NCI-H2196 (cell line): ENCODE measurements around the gene CAB39L.

Experiments used
- DNase-seq: peaks from one replicate; lab custom pipeline; 2025; ENCODE audit not compliant: unreplicated experiment; lab: John Stamatoyannopoulos, UW

CAB39L gene

DNA sequence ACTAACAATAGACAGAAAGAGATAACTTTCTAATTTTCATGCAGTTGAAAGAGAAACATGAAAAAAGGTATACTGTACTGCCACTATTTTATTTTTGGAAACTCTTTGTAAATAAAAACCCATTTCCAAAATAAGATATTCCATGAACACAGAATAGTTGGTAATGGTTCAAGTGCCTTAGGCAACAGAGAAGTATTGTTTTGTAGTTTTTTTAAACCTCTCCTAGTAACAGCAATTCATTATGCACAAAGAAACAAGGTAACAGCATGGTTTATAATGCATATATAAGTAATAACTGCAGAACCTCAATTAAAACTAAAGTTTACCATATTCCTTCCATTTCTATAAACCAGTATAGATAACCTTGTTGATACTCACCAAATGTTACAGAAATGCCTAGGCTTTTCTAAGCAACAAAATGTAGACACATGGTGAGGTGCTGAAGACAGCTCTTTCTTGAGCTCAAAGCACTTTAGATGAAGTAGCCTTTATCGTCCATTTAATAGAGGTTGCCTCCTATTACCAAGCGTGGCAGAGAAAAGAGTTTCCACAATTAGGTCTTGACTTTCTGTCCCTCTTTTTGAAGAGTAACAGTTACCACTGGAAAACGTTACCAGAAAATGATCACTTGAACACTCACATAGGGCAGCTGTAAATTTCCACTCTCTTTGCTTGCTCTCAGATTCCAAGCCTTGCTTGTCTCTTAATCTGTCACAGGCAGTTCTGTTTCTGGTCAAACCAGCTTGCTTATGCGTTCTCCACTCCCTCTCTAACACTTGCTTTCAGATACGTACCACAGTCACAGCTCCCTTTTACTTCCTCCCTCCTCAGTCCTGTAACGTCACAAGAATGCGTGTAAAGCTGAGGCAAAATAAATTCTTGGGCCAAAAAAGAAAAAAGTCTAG is 42.9 kb downstream of the CAB39L start:
- DNase-seq = no peak

DNA sequence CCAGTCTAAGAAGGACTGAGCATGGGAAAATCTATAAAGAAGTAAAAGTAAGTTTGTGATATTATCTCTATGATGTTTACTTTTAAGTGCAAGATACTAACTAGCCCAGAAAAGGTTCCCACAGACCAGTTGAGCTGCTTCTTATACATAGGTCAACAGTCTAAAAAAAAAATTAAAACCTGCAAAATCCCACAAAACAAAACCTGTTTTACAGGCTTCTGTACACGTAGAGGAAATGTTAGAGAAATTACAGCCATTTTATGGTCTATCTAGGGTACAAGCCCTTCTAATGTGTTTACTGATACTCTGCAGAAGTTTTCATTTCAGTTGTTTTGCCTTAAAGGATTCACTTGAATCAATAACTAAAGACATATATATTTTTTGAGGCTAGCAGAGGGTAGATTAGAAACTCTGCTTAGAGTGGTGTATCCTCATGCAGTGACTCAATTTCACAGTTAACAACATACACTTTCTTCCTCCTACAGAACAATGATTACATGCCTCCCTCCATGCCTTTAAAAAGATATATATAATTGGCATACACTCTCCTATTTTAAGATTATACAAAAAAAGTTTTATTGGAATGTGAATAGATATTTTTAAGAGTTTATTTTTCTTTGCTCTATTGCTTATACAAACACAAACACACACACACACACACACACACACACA is 43.9 kb downstream of the CAB39L start:
- no peak for DNase-seq

DNA sequence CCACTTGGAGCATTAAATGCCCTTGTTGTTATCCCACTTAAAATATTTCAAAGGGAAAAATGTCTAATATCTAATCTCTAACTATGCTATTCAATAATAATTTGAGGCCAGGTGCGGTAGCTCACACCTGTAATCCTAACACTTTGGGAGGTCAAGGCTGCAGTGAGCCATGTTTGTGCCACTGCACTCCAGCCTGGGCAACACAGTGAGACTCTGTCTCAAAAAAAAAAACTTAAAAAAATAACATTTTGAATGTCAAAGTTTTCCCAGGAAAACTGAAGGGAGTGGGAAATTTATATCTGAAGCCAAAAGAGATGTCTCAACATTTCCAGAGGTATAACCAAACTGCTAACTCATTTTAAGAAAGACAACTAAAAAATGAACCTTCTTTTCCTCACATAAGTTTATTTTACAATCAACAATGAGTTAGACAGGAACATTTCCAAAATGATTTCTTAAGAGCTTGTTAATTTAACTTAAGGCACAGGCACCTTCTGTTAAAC is 47.9 kb downstream of the CAB39L start:
- no peak for DNase-seq

DNA sequence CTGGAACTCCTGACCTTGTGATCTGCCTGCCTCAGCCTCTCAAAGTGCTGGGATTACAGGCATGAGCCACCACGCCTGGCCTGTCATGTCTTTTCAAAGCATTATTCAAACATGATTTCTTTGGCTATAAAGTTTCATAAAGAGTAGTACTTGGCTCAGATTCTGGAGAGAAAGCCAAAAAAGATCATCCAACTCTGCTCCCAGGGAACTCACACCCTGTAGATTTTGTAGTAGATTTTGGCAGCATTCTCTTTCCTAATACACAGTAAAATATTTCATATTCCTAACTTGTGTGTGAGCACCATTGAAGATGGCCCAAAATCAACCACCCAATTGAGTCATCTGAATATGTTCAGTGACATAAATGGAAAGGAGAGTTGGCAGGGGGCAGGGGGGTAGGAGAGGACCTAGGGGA is 48.4 kb downstream of the CAB39L start:
- no peak for DNase-seq

DNA sequence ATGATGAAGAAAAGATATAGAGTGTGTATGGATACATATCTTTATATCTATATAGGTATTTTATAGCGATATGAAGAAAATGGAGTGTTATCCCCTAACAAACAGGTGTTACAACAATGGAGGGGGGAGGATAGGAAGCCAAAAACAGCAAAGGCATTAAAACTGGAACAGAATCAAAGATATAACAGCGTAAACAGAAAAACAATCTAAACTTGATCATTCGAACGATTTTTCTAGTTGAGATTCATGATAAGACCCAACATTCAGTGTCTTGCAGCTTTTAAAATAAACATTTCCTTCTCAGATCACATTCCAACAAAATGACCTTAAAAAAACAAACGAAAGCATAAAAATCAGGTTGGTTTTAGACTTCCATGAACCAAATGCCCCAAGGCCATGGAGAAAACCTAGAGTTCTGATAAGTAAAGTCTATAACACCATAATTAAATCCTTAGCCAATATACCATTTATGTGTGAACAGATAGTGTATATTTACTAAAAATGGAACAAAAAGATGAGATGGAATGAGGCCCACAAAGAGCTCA is 55.7 kb downstream of the CAB39L start:
- DNase-seq = no peak

DNA sequence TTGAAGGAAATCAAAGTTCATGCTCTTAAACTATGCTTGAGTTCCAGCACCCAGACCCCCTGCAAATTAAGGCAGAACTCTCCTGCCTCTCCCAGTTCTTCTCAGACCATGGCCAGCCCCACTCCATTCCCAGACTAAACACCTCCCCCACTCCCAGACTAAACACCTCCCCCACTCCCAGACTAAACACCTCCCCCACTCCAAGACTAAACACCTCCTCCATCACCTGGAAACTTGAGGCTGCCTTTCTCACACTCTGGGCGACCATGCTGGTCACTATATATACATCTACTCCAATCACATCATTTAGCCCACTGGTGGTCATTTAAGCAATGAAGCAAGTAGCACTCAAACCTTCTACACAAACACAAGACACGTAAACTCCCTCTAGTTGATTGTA is 57.2 kb downstream of the CAB39L start:
- DNase-seq = no peak

DNA sequence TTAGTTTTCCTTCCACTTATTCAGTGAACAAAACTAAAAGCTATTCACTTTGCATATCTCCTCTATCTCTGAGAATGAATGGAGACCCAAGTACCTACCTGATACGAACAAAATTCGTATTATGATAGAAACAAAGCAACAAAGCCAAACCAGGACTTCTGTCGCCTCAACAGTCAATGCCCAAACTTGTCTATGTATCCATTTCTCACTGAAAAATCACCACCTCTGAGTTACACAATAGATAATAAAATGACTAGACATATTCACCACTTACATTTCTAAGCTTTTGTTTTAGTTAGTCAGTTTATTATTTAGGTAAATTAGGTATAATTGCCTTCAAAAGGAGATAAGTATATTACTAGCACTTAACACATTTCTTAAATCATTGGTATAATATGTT is 67.7 kb downstream of the CAB39L start:
- no peak for DNase-seq

DNA sequence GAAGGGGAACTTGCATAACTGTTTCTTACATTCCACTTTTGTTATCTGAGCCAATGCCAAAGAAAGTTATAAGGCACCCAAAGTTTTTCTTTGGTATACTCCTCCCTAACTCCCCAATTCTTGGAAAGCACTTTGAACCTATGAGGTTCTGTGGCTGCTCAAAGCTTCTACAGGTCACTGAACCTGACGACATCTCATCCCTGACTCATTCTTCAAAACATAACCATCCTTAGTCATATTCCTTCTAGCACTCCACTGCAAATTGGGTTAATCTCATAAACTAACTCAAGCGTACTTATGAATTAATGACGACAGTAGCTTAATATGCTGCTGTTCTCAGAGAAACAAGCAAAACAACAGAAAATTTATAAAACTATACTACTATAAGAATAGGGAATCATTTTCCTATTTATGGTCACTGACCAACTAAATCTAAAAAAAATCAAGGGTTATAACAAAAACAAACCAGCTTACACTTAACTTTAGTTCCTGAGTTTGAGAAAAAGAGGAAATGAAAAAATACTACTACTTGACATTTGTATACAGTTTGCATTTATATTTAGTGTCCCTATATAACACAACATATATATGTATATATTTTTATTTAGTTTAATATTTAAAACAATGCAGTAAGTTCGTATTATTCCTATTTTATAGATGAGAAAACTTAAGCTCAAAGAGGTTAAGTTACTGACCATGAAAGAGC is 69.1 kb downstream of the CAB39L start:
- no peak for DNase-seq

DNA sequence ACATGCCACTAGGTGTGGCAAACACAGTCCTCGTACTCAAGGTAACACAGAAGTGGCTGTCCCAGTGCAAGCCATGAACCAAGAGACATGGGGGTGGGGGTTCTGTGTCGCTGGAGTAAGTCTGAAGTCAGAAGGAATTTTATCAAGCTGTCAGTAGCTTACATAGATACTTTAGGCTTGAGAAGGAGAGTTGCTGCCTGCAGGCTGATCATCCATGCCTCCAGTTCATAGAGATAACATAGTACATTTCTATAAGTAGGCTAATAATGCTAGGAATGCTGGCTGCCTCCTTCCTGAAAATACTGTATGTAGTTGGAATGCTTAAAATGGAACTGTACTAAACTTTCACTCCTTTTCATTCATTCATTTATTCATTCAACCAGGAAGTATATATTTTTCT is 70.1 kb downstream of the CAB39L start:
- no peak for DNase-seq

DNA sequence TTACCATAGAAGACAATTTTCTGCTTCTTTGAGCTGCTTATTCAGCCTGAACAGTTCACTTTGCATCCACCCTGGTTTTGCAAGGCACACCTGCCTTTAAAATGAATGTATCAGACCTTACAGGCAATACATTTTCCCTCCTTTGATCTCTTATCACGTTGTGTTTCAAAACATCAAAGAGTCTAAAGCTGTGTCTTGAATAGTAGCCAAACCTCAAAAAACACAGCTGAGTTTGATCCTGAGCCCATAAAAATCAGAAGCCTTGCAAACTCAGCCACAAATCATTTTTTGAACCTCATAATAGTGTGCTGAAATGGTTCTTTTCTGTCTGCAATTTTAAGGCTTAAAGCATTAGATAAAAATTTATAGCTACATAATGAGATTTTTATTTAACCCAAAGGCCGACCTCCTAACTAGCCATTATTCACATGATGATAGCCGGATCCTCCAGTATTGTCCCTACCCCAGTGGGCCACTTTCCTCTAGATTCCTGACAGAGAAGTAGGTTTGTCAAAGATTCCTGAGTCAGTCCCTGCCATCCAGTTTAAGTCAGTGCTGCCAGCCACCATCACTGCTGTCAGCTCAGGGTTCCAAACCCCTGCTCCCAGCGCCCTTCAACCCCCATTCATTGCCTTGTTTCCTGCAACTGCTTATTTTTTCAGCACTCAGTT is 71.8 kb downstream of the CAB39L start:
- peak; percentile 32 for DNase-seq

DNA sequence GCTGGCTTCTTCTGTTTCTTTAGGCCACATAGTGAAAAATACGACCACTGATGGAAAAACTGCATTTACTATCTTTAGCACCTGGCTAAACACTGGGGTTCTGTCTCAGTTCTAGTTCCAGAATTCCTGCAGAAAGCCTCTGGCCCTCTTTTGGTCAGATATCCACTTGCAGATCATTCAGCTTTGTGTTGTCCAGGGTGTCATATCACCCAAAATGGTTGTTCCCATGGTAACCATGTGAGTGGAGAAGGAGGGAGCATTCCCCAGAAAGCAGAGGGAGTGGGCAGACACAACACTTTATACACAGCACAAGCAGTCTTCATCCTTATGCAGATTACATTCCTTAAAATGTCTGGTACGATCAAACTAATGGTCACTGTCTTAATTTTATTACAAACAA is 73.5 kb downstream of the CAB39L start:
- peak; percentile 0 for DNase-seq

DNA sequence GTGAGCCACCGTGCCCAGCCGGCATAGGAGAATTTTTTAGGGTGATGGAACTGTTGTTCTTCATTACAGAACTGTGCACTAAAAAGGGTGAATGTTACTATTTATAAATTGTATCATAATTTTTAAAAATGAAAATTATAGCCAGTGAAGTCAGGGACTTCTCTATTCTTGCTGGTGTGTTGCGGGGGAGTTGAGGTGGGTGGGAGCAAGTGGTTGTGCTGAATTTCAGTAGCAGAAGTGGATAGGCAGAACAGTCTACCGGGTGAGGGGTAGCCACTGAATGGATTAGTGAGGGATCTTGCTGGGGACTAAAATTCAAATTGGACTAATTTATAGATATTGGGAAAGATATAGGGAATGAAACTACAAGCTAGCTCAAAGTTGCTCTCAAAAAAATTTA is 74.0 kb downstream of the CAB39L start:
- no peak for DNase-seq

DNA sequence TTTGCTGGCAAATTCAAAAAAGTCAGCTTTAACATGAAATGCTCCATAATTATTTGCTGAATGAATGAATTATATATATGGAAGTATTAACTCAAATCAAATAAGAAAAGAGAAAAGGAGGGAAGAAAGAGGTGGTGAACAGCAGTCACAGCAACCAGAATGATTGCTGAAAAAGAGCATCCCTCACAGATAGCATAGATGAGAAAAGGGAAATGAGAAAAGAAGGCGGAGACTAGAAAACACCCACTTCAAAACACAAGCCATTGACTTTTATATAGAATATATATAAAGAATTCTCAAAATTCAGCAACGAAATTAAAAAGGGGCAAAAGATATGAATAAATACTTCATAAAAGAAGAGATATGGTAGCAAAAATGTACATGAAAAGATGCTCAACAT is 75.2 kb downstream of the CAB39L start:
- no peak for DNase-seq

DNA sequence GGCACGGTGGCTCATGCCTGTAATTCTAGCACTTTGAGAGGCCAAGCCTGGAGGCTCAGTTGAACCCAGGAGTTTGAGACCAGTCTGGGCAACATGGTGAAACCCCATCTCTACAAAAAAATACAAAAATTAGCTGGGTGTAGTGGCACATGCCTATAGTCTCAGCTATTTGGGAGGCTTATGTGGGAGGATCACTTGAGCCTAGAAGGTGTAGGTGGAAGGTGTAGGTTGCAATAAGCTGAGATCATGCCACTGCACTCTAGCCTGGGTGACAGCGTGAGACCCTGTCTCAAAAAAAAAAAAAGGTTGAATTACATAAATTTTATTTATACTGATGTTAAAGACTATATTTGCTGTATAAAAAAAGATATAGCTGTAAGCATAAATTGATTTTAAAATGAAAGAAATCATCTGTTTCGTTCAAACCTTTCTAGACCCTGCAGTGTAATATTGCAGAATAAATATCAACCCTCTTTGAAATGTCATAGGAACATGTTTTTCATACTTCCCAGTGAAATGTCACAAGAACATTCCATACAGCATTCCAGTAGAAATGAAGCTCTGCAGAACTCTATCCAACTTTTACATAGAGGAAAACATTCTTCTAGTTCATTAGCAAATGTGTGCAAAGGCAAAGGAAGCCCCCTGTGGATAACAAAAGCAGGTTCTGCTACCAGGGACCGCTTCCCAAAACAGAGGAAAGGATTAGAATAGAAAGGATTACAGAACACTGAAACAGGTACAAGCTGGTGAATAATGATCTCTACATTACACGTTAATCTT is 76.0 kb downstream of the CAB39L start:
- no peak for DNase-seq

DNA sequence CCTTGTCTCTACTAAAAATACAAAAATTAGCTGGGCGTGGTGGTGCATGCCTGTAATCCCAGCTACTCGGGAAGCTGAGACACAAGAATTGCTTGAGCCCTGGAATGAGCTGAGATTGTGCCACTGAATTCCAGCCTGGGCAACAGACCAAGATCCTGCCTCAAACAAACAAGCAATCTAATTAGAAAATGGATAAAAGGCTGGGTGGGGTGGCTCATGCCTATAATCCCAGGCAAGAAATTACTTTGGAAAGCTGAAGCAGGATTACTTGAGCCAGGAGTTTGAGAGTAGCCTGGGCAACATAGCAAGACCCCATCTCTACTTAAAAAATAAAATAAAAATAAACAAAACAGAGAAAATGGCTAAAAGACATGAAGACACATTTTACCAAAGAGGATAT is 77.0 kb downstream of the CAB39L start:
- DNase-seq = no peak

DNA sequence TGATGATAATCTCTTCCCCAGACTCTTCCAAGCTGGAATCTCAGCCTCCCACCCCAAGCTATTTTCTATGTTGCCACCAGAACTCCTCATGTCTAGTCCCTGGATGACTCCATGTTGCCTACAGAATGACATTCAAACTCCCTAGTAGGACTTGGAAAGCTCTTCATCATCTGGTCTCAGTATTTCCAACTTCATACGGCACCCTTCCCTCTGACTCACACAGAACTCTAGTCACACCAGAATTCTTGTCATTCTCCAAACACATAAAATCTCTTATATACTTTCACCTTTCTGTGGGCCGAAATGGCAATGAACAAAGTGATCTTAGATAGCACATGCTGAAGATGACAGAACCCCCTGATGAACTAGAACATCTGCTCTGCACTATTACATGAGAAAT is 86.2 kb downstream of the CAB39L start:
- no peak for DNase-seq

DNA sequence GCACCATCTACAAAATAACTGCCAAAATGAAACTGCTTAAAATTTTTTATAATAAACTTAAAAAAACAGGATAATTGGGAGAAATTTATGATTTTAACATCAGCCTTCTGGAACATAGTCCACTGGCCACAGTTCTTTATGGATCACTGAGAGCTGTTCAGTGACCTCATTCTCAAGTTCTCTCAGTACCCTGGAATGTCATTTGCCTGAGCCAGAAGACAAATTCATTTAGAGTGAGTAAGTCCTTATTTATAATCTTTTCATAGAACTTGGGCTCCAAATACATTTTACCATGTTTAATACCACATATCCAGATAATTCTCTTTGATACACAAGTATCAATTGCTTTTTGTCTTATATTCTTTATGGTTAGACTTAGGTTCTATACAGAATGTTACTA is 87.6 kb downstream of the CAB39L start:
- no peak for DNase-seq

DNA sequence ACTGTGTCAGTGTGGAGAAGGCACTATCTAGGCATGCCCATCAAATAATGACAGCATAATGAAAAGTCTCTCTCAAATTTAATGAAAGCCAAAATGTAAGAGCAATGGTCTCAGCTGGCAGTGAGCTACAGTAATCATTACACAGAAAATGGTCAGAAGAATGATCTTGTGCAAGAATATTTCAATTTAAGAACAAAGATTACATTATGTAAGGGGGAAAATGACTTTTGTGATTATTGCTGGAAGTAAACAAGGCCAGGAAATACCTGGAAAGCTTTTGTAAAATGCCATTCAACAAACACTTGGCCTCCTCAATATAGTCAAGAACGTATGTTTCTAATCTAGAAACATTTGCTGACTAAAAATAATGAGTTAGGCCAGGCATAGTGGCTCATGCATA is 89.1 kb downstream of the CAB39L start:
- no peak for DNase-seq

DNA sequence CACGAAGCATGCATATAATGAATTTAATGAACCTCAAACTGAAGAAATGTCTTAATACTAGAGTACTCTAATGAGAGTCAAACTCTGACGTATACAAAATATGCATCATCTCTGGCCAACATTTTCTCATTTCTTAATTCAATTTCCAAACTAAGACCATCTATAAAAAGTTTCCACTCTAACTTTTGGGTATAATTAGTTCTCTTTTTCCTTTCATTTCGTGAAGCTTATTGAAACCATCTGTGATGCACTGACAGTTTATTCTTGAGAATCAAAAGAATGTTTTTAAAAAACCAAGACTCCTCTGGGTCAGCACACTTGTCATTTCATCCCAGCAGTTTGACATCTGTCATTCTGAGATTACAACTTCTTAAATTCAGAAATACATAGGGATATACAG is 90.0 kb downstream of the CAB39L start:
- DNase-seq = no peak

DNA sequence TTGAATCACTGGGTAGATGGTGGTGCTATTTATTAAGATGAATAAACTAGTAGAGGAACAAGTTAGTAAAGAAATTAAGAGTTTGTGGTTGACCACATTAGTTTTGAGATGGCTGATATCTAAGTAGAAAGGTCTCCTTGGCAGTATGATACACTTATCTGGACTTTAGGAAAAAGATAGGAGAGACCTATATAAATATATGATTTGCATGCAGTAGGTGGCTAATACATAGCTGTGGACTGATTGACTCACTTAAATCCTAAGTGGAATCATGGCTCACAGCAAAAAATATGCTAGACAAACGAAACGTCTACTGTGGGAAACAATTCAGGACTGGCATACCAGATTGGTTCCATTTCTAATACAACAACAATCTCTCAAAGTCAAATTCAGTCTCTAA is 92.0 kb downstream of the CAB39L start:
- no peak for DNase-seq
